ENCODE results near the gene CDC27.

DNA sequence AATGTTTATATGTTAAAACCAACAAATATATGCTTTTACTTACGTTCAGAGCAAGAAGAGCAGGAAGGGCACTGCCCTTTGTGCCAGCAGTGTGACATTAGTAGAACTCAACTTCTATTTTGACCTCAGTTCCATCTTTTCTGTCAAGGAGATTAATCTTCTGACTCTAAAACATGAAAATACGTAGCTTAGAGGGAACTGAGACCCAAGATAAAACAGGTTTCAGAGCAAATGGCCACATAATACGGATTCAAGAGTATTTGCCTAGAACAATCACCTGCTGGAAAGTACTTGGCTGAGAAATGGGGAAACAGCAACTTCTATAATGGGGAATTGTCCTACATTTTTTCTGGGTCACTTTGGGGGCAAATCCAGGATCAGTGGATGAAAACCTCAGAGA lies 42.2 kb upstream of the CDC27 start:
- no peak for TF ChIP-seq POLR2A (IDR thresholded peaks at IDR 0.05)
- no peak for TF ChIP-seq EP300 (IDR thresholded peaks at IDR 0.05)
- TF ChIP-seq, protein P1, sequence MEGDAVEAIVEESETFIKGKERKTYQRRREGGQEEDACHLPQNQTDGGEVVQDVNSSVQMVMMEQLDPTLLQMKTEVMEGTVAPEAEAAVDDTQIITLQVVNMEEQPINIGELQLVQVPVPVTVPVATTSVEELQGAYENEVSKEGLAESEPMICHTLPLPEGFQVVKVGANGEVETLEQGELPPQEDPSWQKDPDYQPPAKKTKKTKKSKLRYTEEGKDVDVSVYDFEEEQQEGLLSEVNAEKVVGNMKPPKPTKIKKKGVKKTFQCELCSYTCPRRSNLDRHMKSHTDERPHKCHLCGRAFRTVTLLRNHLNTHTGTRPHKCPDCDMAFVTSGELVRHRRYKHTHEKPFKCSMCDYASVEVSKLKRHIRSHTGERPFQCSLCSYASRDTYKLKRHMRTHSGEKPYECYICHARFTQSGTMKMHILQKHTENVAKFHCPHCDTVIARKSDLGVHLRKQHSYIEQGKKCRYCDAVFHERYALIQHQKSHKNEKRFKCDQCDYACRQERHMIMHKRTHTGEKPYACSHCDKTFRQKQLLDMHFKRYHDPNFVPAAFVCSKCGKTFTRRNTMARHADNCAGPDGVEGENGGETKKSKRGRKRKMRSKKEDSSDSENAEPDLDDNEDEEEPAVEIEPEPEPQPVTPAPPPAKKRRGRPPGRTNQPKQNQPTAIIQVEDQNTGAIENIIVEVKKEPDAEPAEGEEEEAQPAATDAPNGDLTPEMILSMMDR (IDR thresholded peaks at IDR 0.05) = no peak

Measured in tibial nerve (tissue), 4 donors.